ENCODE results near the gene PTAFR. TPM values are rescaled to one million over a fixed set of nuclear protein-coding genes. Genes with fewer than 3 reads are reported as not detected.

The PTAFR gene
- total RNA-seq, 1 donor from 2014 or later, result 0.19 TPM

DNA sequence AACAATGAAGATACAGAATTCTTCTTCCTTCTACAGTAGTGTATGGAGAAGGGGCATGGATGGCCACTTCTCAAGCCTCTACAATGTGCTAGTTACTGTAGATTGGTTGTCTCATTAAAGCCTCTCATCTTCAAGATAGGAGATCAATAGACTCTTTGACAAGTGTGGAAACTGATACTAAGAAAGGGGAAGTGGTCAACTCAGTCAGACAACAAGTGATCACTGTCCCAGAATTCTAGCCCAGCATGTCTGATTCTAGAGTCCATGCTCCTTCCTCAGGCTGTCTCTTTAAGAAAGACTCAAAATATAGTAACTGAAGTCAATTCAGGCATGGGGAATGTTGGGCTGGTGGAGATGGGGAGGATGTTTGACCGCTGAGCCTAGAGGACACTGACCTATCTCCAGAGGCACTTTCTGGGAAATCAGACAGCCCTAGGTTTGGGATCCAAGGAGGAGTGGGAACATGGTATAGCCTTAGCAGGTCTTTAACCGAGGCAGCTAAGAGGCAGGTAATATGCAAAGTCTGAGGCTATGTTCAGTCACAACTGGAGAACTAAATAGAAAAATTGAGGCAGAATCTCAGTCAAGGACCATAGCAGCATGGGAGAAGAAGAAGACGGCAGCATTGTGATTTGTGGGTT lies 48.8 kb downstream of the PTAFR start:
- TF ChIP-seq CTCF (IDR thresholded peaks at IDR 0.05; ENCODE audit: unreplicated experiment), result no peak
- Mint-ChIP-seq H3K36me3 (ENCODE audit: insufficient read depth) (no peaks in the 10 kb centered on the region), H3K4me1 (ENCODE audit: low read depth) (no peaks in the 10 kb centered on the region), H3K27me3 (peaks cover 10% of the 10 kb centered on the region), H3K4me3 (ENCODE audit: low read depth) (no peak overlapping the region), H3K27ac (no peak overlapping the region), H3K9me3 (ENCODE audit: low read depth) (no peaks in the 10 kb centered on the region)
- DNase-seq (ENCODE audit: low spot score, unreplicated experiment), result no peak

GRCh38 chr1:28126783-28127490 lies 49.6 kb downstream of the PTAFR start:
- DNase-seq (ENCODE audit: low spot score, unreplicated experiment), result no peak
- Mint-ChIP-seq H3K27me3 (peaks cover 10% of the 10 kb centered on the region), H3K4me3 (ENCODE audit: low read depth) (no peak overlapping the region), H3K27ac (no peak overlapping the region), H3K4me1 (ENCODE audit: low read depth) (no peaks in the 10 kb centered on the region), H3K9me3 (ENCODE audit: low read depth) (no peaks in the 10 kb centered on the region), H3K36me3 (ENCODE audit: insufficient read depth) (no peaks in the 10 kb centered on the region)
- TF ChIP-seq CTCF (IDR thresholded peaks at IDR 0.05; ENCODE audit: unreplicated experiment), result no peak

- Mint-ChIP-seq H3K4me1 (ENCODE audit: low read depth) (no peaks in the 10 kb centered on the region), H3K36me3 (ENCODE audit: insufficient read depth) (no peaks in the 10 kb centered on the region), H3K27ac (no peak overlapping the region), H3K27me3 (peaks cover 10% of the 10 kb centered on the region), H3K4me3 (ENCODE audit: low read depth) (no peak overlapping the region), H3K9me3 (ENCODE audit: low read depth) (no peaks in the 10 kb centered on the region)
- TF ChIP-seq CTCF (IDR thresholded peaks at IDR 0.05; ENCODE audit: unreplicated experiment), result no peak
- no peak for DNase-seq (ENCODE audit: low spot score, unreplicated experiment)
Observed at GRCh38 chr1:28126212-28126611, 50.3 kb downstream of the PTAFR start.

DNA sequence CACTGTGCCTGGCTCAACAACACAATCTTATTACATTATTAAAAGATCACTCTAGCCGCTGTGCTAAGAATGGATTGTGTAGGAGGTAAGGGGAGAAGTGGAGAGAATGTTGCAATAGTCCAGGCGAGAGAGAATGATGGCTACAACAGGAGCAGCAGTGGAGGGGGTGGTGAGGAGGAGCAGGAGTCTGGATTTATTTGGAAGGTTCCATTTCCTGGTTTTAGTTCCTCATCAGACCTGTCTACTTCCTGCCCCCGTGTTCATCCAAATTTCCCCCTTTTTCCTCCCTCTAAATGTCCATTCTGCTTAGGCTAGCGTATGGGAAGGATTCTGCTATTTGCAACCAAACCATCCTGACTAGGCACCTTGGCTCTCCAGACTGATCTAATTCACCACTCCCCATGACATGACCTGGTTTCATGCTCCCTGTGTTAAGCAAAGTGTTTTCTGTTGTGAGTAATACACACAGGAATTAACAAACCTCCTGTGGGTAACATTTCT lies 53.0 kb downstream of the PTAFR start:
- H3K4me1 Mint-ChIP-seq (ENCODE audit: low read depth), result no peaks in the 10 kb centered on the region
- no peaks in the 10 kb centered on the region for H3K36me3 Mint-ChIP-seq (ENCODE audit: insufficient read depth)
- TF ChIP-seq CTCF (IDR thresholded peaks at IDR 0.05; ENCODE audit: unreplicated experiment), result no peak
- peaks cover 10% of the 10 kb centered on the region for H3K27me3 Mint-ChIP-seq
- no peak for DNase-seq (ENCODE audit: low spot score, unreplicated experiment)
- H3K4me3 Mint-ChIP-seq (ENCODE audit: low read depth), result no peak overlapping the region
- no peaks in the 10 kb centered on the region for H3K9me3 Mint-ChIP-seq (ENCODE audit: low read depth)
- no peak overlapping the region for H3K27ac Mint-ChIP-seq

DNA sequence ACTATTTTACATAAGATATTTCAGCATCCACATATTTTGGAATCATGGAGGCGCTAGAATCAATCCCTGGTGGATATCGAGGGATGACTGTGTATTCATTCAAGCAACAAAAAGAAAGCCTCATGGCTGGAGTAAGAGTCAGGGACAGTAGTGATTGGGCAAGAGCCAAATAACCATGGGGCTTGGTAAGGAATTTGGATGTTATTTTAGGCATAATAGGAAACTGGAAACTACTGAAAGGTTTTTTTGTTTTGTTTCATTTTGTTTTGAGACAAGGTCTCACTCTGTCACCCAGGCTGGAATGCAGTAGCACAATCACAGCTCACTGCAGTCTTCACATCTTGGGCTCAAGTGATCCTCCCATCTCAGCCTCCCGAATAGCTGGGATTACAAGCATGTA lies 54.3 kb downstream of the PTAFR start:
- H3K36me3 Mint-ChIP-seq (ENCODE audit: insufficient read depth), result no peaks in the 10 kb centered on the region
- H3K27ac Mint-ChIP-seq, result no peak overlapping the region
- H3K27me3 Mint-ChIP-seq, result peaks cover 3% of the 10 kb centered on the region
- no peak for TF ChIP-seq CTCF (IDR thresholded peaks at IDR 0.05; ENCODE audit: unreplicated experiment)
- H3K4me3 Mint-ChIP-seq (ENCODE audit: low read depth), result no peak overlapping the region
- DNase-seq (ENCODE audit: low spot score, unreplicated experiment), result no peak
- H3K9me3 Mint-ChIP-seq (ENCODE audit: low read depth), result no peaks in the 10 kb centered on the region
- H3K4me1 Mint-ChIP-seq (ENCODE audit: low read depth), result no peaks in the 10 kb centered on the region
